Activated CD4-positive, alpha-beta T cell treated with anti-CD3 and anti-CD28 coated beads, Interleukin-10, Interleukin-2, amounts not matched to agents 100 ng/mL and 50 ng/mL, durations not matched to agents 16 hours and 8 hours (primary cell): ENCODE measurements around the gene PGBD5.

Experiments
- DNase-seq: peaks from one replicate; pipeline ENCODE4 v3.0.0-alpha.2; 2020

PGBD5 gene

GRCh38 chr1:230394134-230394533, 32.0 kb downstream of the PGBD5 start:
- no peak for DNase-seq

DNA sequence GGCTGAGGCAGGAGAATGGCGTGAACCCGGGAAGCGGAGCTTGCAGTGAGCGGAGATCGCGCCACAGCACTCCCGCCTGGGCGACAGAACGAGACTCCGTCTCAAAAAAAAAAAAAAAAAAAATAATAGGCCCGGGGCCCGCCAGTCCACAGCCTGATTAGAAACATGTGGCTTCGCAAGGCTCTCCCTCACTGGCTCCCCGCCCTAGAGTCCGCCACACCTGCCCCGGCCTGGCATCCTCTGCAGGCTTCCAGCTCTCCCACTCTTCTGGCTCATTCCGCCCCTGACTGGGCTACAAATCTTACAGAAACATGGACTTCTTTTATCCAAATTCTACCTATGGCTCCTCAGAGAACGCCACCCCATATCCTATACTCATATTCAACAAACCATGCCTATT, 32.4 kb downstream of the PGBD5 start:
- no peak for DNase-seq

DNA sequence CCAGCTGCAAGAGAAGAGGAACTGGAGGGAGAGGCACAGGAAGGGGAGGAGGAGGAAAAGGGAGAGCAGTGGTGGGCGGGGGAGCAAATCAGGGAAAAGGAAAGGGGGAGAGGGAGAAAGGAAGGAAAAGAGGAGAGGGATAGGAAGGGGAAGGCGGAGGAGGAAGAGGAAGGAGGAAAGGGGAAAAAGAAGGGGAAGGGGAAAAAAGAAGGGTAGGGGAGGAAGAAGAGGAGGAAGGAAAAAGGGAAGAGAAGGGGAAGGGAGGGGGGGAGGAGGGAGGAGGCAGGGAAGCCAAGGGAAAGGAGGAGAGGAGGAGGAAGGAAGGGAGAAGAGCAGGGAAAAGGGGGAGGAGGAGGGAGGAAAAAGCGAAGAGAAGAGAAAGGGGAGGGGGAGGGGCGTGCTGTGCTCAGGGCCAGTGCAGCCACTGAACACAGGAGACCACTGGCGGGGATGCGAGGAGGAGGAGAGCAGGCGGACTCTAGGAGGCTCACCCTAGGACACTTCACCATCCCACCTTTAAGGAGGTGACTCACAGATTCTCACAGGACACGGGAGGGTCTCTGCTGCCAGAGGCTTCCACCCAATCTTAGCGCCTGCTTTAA, 33.1 kb downstream of the PGBD5 start:
- DNase-seq = no peak

DNA sequence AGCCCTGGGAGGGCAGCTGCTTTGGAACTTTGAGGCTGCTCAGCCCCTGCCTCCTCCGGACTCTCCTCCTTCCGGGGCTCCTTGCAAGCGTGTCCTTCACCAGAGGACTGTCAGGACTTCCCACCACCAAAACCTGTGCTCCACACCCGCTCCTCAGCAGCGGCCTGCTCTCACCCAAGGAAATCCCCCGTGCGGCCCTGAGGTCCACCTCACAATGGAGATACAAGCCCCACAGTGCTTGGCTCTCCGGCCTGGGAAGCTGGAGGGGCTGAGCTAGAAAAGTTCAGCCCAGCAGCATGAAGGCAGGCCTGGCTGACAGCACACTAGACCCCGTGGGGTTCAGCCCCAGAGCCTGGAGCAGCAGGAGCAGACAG, 33.6 kb downstream of the PGBD5 start:
- DNase-seq = no peak

GRCh38 chr1:230391776-230392535, 34.2 kb downstream of the PGBD5 start:
- DNase-seq = no peak

- no peak for DNase-seq
Measured at GRCh38 chr1:230390371-230390770, 35.8 kb downstream of the PGBD5 start.

DNA sequence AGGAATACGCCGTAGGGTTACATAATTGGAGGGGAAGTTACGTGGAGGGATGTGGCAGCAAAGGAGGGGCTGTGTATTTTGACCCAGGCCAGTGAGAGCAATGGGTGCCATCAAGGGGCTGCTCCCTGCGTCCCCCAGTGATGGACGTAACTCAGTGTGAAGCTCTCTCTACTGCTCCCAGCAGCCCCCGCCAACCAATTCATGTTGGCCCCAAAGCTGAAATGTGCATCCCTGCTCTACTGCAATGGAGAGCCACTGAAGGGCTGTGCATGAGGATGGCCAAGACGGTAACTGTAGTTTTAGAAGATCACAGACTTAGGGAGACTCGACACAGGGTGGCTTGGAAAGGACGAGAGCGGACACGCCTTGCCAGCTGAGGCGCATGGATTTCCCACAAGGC, 38.3 kb downstream of the PGBD5 start:
- no peak for DNase-seq

DNA sequence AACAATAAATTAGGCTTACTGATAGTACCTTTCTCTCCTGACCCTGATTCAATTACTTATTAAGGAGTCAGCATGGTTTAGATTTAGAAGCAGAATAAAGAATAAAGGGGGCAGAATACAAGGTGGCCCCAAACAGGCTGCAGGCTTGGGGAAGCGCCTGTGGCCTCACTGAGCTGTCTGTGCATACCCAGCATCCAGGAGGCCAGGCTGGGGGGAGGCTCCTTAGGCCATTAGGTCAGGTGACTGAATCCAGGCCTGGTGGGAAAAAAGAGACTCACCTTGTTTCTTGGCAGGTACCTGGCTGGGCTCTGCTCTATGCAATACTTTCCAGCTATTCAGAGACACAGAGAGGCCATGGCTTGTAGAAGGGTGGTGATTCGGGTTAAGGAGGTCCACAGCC, 38.8 kb downstream of the PGBD5 start:
- DNase-seq = no peak

DNA sequence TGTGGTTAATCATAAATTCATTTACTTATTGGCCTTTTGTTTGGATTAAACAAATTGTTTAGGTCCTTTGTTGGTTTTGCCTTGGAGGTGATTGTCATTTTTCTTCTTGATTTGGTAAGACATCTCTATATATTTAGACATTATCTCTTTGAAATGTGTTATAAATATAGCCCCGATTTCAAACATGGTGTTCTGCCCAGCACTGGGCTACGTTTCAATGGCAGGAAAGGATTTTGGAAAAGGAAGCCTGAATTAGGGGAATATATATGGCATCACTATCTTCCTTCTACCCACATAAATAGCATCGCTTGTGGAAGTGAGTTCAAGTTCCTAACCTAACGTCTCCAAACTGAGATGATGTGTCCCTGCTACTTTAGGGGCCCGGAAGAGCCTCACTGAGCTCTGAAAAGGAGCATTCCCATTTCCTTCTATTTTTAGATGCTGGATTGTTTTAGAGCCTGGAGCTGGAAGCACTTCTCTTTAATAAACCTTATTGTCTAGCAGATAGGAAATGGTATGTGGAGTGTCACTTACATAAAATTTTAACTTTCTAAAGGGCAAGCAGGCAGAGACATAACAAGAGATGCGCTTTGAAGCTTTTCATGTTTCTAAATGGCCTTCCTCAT, 39.4 kb downstream of the PGBD5 start:
- no peak for DNase-seq

- no peak for DNase-seq
Measured at GRCh38 chr1:230385930-230386329, 40.2 kb downstream of the PGBD5 start.

GRCh38 chr1:230385158-230385450, 41.0 kb downstream of the PGBD5 start:
- DNase-seq = no peak

GRCh38 chr1:230384380-230385157, 41.6 kb downstream of the PGBD5 start:
- no peak for DNase-seq

DNA sequence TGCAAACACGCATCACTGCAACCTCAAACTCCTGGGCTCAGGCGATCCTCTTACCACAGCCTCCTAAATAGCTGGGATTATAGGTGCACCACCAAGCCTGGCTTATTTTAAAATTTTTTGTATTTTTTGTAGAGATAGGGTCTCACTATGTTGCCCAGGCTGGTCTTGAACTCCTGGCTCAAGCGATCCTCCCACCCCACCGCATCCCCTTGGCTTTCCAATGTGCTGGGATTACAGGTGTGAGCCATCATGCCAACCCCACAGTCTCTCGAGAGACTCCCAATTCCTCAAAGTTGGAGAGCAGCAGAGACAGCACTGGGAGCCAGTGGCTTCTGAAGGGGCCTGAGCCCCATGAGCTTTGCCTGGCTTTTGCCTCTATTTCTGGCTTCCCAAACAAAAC, 42.7 kb downstream of the PGBD5 start:
- DNase-seq = no peak

DNA sequence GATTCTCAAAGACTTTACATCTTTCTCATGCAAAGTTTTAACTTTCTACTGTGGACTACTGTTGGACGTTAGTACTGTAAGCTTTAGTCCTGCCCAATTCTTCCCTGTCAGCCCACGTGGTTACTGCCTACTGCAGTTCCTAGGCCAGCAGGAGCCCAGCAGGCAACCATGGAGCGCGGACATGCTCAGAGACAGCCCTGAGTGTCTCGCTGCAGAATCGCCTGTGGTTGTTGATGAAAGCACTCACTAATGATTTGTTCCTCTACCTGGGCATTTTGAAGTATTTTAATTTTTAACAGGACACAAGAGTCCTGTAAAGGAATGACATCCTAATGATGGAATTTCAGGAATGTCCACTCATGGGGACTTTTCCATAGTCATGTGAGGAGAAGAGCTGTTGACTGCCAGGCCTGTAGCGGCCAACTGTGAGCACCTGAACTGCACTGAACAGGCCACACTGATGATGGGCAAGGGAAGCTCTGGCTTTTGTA, 44.1 kb downstream of the PGBD5 start:
- no peak for DNase-seq

GRCh38 chr1:230381585-230381984, 44.5 kb downstream of the PGBD5 start:
- no peak for DNase-seq

GRCh38 chr1:230381049-230381467, 45.1 kb downstream of the PGBD5 start:
- DNase-seq = no peak

DNA sequence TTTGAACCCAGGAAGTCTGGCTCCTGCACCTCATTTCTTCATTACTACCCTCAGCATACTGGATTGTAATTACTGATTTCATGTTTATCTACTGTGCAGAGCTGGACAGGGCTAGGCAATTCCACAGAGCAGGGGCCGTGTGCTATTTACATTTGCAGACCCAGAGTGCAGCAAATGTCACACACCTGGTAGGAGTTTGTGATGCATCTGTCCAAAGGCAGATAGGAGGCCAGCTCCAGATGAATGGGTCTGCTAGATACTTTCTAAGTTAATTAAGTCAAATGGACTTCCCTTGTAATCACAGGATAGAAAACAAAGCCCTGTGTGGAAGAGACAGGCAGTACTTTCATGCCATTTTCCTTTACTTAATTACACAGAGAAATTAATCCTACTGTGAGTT, 46.2 kb downstream of the PGBD5 start:
- DNase-seq = no peak

- DNase-seq = no peak
Measured at GRCh38 chr1:230379462-230379861, 46.7 kb downstream of the PGBD5 start.

DNA sequence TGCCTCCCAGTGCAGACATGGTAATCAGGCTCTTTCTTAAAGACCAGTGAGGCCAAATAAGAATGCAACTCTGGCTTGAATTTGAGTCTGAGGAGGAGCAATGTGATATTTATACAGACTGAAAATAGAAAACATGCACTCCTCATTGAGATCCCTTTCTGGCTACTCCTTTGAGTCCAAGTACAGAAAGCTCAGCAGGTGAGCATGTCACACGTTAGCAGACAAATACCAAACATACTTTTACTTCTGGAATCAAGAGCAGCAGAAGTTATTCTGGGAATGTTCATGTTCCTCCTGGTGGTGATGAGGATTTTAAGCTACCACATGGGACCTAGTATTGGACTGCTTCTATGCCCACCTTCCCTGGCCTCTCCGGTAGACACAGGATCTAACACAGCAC, 48.3 kb downstream of the PGBD5 start:
- DNase-seq = no peak

GRCh38 chr1:230377324-230377723, 48.8 kb downstream of the PGBD5 start:
- DNase-seq = no peak

DNA sequence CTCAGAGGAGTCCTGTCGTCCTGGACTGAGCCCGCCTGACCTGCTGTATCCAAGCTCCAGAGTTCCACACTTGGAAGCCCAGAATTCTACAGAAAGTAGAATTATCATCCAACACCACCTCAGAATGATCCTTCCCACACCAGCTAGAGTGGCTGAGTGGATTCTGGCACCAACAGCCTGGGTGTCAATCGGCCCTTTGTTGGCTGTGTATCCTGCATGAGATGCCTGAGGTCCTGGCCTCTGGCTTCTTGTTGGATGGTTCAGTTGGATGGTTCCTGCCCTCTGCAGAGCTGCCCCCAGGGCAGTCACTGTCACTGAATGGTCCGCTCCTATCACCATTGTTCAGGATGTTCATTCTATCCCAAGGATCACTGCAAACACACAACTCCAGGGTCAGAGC, 49.8 kb downstream of the PGBD5 start:
- no peak for DNase-seq

DNA sequence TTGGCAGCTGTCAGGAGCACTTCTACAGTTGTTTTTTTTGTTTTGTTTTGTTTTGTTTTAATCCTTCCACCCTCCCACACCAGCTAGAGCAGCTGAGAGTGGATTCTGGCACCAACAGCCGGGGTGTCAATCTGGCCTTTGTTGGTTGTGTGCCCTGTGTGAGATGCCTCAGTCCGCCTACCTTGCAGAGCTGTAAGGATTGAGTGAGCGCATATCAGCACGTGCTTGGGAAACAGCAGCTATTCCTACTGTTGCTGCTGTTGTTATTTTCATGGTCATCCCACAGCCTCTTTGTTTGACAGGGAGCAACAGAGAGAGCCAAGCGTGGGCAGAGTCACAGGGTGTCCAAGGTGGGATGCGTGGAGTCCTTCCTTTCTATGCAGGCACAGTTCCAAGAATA, 50.4 kb downstream of the PGBD5 start:
- no peak for DNase-seq

DNA sequence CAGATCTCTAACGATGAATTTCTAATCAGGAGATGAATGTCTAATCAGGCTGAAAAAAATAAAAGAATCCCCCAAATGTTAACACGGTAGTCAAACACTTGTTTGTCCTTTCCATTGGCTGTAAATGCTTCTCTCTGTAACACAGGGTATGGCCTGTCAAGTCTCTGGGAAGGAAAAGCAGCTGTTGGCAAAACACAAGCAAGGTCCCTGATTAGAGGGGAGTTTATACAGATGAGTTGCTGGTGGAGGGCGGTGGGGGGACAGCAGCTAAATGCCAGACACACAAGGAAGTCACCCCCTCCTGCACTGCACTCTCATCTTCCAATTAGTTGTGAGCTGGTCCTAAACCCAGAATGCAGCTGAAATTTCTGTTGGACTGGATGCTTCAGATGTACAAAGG, 51.0 kb downstream of the PGBD5 start:
- DNase-seq = no peak
